ENCODE data around the gene OTOS. TPM values are rescaled to one million over a fixed set of nuclear protein-coding genes. Genes with fewer than 3 reads are reported as not detected.
A peak's percentile ranks its signal among the peaks of the same experiment; 100 is the strongest.

The OTOS gene
- total RNA-seq, 6 experiments from 2014 or later = not detected

- 57% methylated on average over 5 of the region's 5 CpGs for WGBS (ENCODE audit: insufficient coverage, low coverage, low lambda C conversion rate, missing lambda C conversion rate)
- Histone ChIP-seq H3K4me1 (no peaks in the 10 kb centered on the region), H3K9me3 (no peaks in the 10 kb centered on the region), H3K36me3 (no peaks in the 10 kb centered on the region), H3K27ac (no peak overlapping the region), H3K4me3 (no peak overlapping the region), H3K27me3 (no peaks in the 10 kb centered on the region)
- DNase-seq (peak in 2 of 3 donors; percentile 13 to 28), ATAC-seq (no peak)
- no peak for TF ChIP-seq POLR2A (IDR thresholded peaks at IDR 0.05)
- TF ChIP-seq CTCF (IDR thresholded peaks at IDR 0.05) = no peak
- intact Hi-C loops (cut with DNase I) = no loop called here
These were observed 24.1 kb upstream of the OTOS start for GRCh38 chr2:240164586-240164985.

GRCh38 chr2:240163844-240164574 lies 23.6 kb upstream of the OTOS start:
- TF ChIP-seq CTCF (IDR thresholded peaks at IDR 0.05) (no peak), POLR2A (IDR thresholded peaks at IDR 0.05) (no peak)
- DNase-seq (no peak), ATAC-seq (no peak)
- Histone ChIP-seq H3K27me3 (no peaks in the 10 kb centered on the region), H3K9me3 (no peaks in the 10 kb centered on the region), H3K27ac (no peak overlapping the region), H3K4me1 (no peaks in the 10 kb centered on the region), H3K36me3 (no peaks in the 10 kb centered on the region), H3K4me3 (no peak overlapping the region)
- intact Hi-C loops (cut with DNase I) = no loop called here
- 70% methylated on average over 4 of the region's 4 CpGs for WGBS (ENCODE audit: insufficient coverage, low coverage, low lambda C conversion rate, missing lambda C conversion rate)

GRCh38 chr2:240162939-240163714 lies 22.7 kb upstream of the OTOS start:
- peak in 1 of 3 donors; percentile 19 for DNase-seq
- no peaks in the 10 kb centered on the region for H3K27me3 ChIP-seq
- WGBS (ENCODE audit: insufficient coverage, low coverage, low lambda C conversion rate, missing lambda C conversion rate) = 75% methylated on average over 6 of the region's 16 CpGs
- intact Hi-C loops (cut with DNase I) = no loop called here
- ATAC-seq = no peak
- no peaks in the 10 kb centered on the region for H3K9me3 ChIP-seq
- no peaks in the 10 kb centered on the region for H3K36me3 ChIP-seq
- TF ChIP-seq POLR2A (IDR thresholded peaks at IDR 0.05) = no peak
- TF ChIP-seq CTCF (IDR thresholded peaks at IDR 0.05) = no peak
- H3K27ac ChIP-seq = no peak overlapping the region
- H3K4me3 ChIP-seq = no peak overlapping the region
- H3K4me1 ChIP-seq = no peaks in the 10 kb centered on the region

DNA sequence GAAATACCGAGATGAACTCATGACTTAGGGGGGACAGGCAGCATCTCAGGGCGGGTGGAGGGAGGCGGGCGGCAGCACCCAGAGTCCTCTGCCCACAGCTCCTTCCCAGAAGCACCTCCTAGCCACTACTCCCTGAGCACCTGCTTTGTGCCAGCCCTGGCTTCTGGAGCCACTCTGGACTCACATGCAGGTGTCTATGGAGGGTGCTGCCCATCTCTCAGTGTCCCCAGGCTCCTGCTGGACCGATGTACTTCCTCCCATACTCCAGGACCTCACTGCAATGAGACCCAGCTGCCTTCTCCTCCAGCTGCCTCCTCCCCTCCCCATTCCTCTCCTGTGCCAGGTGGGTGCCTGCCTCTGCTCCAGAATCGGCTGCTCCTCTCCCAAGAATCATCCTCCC lies 22.1 kb upstream of the OTOS start:
- ATAC-seq (peak in 1 of 4 donors; percentile 10), DNase-seq (peak in 1 of 3 donors; percentile 28)
- Histone ChIP-seq H3K36me3 (no peaks in the 10 kb centered on the region), H3K4me3 (no peak overlapping the region), H3K4me1 (no peaks in the 10 kb centered on the region), H3K27me3 (no peaks in the 10 kb centered on the region), H3K9me3 (no peaks in the 10 kb centered on the region), H3K27ac (no peak overlapping the region)
- WGBS (ENCODE audit: insufficient coverage, low coverage, low lambda C conversion rate, missing lambda C conversion rate) = 49% methylated on average over 2 of the region's 6 CpGs
- TF ChIP-seq CTCF (IDR thresholded peaks at IDR 0.05) (no peak), POLR2A (IDR thresholded peaks at IDR 0.05) (no peak)
- intact Hi-C loops (cut with DNase I) = no loop called here
